Stimulated activated naive CD4-positive, alpha-beta T cell treated with Interleukin-2 at 50 U/mL for 16 hours (primary cell): Measurements from ENCODE around the gene HTRA3.

ENCODE experiments used
- DNase-seq: peaks from one replicate; lab custom pipeline; 2025; lab: John Stamatoyannopoulos, UW

The HTRA3 gene

DNA sequence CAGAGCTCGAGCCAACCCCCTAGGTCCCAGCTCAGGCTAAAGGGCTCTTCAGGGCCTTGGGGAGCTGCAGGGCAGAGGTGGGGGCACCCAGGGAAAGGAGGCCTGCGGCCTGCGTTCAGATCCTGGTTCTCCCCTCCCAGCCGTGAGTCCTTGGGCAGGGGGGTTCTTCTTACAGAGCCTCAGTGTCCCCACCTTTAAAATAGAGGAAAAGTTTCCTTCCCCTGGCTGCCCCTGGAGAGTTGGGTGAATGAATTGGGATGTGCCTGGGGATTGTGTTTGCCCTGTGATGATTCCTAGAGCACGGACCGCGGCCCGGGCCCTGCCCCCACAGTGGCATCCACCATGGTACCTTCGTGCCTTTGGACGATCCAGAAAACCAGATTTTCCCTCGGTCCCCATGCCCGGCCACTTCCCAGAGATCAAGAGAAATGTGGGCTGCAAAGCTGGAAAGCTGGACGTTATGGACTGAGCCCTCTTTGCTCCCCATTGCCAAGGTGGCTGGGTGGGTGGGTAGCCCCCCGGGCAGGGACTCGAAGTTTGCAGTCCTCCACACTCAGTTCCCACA, 11.4 kb downstream of the HTRA3 start:
- DNase-seq: no peak

DNA sequence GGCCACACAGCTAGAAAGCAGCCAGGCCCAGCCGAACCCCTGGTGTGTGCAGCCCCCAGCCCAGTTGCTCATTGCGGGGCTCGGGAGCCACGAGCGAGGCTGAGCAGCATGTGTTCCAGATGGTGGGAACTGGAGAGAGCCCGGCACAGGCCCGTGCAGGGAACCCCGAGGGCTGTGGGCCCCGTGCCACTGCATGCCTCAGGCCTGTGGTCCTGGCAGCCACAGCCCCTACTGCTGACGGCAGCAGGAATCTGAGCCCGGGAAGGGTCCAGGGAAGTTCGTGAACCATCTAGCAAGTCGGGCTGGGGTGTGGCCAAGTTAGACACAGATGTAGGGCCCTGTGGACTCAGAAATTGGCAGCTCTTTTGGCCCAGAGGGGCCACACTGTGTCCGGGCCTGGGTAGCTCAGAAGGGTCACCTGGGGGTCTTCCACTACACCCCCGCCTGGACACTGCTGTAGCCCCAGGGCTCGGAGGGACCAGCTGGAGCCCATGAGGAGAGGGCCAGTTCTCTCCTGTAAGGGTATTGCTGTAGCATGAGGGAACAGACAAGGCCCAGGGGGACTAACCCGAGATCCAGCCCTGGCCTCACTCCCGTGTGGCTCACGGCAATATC, 12.1 kb downstream of the HTRA3 start:
- no peak for DNase-seq

DNA sequence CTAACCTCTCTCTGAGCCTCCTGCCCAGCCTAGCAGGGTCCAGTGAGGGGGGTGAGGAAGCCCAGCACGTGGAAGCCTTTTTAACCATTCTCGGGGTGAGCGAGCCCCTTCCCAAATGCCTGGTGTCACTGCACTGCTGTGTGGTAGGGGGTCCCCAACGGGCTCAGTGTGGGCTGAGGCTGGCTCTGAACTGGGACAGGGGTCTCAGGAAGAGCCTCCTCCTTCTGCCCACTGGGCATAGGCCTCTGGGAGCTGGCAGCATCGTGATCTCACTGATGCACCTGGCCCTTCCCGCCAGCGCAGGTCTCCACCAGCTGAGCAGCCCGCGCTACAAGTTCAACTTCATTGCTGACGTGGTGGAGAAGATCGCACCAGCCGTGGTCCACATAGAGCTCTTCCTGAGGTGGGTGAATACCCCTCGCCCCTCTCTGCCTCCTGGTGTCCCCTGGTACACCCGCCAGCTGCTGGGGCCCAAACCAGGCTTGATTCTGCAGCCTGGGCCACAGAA, 12.6 kb downstream of the HTRA3 start:
- DNase-seq: no peak

DNA sequence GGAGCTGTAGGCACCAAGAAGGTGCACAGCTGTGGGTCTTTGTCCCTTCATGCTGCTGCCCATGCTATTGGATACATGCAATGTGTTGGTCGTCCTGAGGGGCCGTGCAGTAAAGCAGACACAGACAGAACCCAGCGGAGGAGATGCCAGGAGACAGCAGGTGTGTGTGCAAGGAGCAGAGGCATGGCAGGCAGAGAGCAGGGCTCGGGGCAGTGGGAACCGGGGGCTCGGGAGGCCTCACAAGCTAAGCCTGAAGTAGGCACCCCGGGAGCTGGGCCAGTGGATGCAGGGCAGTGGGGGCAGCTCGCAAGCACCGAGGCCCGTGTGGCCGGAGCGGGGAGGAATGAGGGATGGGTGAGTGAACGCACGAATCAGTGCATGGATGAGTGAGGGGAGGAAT, 13.2 kb downstream of the HTRA3 start:
- no peak for DNase-seq

DNA sequence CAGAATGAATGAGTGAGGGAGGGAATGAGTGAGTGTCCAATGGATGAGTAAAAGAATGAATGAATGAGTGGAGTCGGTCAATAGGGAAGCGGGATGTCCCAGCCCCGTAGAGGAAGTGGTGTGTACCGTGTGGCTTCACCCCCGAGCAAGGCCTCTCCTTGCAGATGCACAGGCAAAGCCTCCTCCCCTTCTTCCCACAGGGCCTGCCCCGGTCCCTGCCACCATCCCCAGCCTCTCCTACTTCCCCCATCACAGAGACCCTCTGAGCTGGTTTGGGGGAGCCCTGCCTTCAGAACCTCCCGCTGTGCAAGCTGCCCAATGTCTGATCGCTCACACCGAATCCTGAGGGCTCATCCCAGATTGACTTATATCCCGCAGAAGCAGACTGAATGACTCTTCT, 13.6 kb downstream of the HTRA3 start:
- no peak for DNase-seq

DNA sequence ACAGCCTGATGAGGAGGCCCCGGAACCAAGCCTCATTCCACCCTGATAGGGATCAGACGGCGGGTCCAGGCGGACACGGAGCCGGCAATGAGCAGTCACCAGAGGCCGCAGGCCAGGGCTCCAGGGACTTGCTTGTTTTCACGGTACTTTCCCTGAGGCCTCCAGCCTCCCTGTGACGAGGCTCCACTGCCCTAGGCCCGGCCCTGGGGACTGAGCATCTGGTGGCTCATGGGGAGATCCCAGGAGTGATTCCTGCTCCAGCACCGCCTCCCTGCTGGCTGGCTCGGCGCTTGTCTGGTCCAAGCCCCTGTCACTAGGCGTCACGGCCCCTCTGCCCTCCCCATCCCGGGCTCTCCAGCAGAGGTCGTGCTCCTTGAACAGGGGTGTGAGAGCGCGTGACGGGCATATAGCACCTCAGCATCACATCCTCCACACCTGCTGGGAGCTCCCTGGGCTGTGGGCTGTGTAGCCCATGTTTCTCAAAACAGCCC, 14.1 kb downstream of the HTRA3 start:
- DNase-seq: no peak

DNA sequence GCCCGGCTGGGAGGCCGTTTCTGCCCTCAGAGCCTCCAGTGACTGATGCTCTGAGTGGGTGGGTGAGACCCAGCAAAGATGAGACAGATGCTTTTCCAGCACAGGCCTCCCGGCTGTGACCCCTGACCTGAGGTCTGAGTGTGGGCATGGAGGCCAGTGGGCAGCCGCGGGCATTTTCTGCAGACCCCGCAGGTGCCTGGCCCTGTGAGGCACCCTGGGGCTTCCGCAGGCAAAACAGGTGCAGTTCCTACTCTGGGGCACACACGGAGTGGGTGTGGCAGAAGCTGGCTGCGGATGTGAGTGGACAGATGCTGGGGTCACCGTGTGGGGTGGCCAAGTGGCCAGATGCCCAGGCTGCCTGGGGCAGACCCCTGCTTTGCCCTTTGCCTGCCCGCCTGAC, 14.8 kb downstream of the HTRA3 start:
- DNase-seq: no peak

DNA sequence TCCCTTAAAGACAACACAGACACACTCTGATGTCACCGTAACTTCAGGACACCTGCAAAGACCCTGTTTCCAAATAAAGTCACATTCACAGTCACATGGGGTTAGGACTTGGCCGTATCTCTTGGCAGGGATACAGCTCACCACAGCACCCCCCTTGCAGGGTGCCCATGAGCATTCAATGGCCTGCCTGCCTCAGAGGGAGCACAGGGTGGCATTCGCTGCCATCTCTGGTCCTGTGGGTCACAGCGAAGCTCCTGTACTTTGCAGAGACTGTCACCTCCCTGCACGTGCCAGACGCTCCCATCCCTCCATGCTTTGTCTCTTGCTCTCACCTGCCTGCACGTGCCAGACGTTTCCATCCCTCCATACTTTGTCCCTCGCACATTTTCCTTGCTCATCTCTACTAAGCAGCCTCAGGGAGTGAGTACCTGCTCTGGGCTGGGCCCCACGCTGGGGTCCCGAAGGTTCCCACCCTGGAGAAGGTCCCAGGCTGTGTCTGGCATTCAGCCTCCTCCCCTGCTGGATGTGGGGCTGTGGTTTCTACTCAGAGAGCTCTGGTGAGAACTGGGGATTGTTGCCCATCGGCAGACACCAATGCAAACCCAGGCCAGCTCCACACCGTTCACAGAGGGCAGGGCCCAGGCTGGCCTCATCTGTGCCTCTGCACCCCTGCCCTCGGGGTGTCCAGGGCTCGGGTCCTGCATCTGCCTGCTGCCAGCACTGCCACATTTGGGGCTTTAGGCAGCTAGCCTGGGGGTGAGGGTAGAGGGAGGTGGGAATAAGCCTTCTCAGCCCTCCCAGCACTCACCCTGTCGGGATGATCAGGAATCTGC, 15.8 kb downstream of the HTRA3 start:
- DNase-seq: no peak

DNA sequence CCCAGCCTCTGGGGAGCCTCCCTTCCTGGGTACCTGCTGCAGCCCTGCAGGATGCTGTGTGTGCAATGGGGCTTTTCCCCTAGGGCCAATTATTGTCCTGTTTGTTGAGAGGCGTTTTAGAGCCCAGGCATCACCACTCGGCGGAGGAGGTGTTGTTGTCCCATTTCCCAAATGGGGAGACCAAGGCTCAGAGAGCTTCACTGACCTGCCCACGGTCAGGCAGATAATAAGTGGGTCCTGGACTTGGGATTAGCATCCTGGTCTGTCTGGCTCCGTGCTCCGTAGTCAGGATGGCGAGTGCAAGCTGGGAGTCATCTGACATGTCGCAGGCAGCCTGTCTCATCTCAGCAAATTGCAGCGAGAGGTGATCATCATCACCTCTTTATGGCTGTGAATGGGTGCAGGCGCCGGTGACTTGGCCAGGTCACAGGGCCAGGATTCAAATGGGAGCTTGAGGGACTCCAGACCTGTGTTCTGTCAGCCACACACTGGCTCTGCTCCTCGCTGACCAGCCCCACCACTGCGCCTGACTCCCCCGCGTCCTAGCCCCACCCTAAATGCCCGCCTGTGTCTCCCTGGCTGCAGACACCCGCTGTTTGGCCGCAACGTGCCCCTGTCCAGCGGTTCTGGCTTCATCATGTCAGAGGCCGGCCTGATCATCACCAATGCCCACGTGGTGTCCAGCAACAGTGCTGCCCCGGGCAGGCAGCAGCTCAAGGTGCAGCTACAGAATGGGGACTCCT, 16.6 kb downstream of the HTRA3 start:
- no peak for DNase-seq

DNA sequence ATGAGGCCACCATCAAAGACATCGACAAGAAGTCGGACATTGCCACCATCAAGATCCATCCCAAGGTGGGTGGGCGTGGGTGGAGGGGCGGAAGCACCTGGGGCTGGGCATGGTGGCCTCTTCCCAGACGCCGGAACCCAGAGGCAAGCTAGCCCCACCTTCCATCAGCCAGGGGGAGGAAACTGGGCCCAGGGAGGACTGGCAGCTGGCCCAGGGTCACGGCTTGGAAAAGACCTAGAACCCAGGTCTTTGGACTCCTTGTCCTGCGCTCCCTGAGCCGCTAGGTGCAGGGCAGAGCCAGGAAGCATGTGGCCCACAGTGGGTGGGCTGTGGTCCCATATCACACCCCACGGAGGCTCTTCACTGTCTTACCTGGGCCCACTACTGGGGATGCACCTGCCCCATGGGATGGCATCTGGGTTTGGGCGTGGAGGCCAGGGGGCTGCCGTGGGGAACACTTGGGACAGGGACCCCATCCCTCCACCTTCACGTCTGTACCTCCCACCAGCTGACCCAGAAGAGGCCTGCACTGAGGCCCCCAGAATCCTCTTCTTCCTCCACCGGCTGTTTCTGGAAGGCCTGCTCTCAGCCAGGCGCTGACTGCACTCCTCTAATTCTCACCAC, 17.3 kb downstream of the HTRA3 start:
- no peak for DNase-seq

DNA sequence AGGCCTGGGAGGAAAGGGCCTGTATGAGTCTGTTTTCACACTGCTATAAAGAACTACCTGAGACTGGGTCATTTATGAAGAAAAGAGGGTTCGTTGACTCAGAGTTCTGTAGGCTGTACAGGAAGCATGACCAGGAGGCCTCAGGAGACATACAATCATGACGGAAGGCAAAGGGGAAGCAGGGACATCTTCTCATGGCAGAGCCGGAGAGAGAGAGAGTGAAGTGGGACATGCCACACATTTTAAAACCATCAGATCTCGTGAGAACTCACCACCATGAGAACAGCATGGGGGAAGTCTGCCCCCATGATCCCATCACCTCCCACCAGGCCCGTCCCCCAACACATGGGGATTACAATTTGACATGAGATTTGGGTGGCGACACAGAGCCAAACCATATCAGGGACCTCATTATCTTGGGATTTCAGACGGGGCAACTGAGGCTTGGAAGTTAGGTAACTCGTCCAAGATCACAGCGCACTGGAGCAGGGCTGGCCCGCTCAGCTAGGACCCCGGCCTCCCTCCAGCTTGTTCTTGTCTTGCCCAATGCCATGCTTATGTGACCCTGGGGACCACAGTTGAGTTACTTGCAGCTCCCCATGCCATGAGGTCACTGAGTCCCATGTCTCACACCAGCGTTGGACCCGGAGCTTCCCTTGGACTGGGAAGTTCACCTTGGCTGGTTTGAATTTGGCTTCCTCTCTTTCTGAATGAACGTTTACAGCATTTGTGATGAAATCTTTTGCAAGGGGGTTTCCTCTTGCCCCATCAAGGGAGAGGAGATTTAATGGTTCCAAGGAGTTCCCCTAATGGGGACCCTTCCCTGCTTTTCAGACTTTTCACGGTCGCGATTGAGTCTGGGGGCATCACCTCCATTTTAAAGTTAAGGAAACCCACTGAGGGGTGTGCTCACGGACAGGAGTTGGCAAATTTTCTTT, 18.1 kb downstream of the HTRA3 start:
- DNase-seq: no peak

DNA sequence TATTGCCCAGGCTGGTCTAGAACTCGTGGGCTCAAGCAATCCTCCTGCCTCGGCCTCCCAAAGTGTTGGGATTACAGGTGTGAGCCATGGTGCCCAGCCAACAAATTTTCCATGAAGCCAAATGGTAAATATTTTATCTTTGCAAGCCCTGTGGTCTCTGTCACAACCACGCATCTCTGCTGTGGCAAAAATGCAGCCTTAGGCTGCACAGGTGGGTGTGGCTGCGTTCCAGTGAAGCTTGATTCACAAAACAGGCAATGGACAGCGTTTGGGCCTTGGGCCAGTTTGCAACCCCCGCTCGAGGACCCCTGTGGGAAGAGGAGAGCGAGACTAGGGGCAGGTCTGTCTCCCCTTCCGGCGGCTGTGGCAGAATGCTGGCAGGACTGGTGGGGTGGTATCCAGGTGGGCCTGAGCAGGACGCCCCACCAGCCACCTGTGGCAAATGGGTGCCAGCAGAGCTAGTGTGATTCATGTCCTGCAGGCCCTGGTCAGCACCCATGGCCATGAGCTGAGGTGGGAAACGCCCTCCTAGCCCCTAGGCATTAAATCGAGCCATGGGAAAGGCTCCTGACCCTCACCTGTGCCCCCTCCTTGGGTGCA, 19.7 kb downstream of the HTRA3 start:
- no peak for DNase-seq

DNA sequence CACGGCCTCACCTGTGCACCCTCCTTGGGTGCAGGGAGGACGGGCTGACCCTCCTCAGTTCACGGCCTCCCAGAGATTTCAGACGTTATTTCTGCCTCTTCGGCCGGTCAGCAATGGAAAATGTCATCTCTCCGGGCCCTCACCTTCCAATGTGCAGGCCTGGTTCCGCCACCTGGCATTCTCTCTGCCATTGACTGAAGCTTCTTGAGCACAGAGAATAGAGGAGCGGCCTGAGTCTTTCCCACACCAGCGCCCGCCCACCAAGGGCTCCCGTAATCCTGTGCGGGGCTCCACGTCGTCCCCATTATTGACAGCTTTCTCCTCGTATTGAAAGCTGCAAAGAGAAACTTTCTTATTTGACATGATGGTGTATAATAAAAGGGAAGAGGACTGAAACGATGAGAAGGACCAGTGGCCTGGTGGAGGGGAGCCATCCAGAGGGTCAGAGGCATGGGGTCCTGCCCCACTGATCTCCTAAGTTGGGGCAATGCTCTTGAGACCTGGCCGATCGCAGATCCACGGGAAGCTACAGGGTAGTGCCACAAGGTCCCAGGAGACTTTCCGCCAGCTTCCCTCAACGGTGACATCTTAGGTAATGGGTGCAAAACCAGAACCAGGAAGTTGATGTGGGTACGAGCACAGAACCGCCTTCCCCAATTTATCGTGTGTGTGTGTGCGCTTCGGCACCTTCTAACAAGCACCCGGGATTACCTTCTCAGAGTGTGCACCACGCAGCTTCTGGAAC, 20.6 kb downstream of the HTRA3 start:
- no peak for DNase-seq

DNA sequence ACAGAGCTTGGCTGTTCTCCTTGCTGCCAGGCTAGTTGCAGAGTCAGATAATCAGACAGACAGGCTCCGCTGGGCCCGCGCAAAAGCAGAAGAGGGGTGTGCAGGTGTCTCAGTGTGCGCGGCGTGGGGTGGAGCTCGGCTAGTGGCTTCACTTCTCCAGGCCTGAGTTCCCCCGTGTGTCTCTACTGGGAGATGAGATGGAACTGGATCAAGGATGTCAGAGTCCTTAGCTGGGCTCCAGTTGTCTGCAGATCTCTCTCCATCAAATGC, 21.1 kb downstream of the HTRA3 start:
- no peak for DNase-seq

DNA sequence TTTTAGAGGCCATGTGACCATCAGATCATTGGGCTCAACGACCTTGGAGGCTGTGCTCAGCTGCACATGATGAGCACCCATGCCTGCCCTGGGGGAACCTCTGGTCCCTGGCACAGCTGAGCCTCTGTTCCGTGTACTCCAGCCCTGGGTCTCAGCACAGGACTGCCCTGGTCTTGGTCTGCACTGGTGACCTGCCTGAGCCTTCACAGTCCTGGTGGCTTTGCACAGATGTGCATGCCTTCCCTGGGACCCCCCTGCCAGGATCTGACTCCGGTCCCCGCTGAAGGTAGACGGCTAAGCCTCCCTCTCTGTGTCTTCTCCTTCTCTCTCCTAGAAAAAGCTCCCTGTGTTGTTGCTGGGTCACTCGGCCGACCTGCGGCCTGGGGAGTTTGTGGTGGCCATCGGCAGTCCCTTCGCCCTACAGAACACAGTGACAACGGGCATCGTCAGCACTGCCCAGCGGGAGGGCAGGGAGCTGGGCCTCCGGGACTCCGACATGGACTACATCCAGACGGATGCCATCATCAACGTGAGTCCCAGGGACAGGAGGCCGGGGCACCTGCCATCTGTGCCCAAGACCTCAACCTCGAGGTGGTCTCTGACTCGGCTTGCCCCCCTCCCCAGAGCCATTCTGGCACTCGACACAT, 21.6 kb downstream of the HTRA3 start:
- DNase-seq: no peak

DNA sequence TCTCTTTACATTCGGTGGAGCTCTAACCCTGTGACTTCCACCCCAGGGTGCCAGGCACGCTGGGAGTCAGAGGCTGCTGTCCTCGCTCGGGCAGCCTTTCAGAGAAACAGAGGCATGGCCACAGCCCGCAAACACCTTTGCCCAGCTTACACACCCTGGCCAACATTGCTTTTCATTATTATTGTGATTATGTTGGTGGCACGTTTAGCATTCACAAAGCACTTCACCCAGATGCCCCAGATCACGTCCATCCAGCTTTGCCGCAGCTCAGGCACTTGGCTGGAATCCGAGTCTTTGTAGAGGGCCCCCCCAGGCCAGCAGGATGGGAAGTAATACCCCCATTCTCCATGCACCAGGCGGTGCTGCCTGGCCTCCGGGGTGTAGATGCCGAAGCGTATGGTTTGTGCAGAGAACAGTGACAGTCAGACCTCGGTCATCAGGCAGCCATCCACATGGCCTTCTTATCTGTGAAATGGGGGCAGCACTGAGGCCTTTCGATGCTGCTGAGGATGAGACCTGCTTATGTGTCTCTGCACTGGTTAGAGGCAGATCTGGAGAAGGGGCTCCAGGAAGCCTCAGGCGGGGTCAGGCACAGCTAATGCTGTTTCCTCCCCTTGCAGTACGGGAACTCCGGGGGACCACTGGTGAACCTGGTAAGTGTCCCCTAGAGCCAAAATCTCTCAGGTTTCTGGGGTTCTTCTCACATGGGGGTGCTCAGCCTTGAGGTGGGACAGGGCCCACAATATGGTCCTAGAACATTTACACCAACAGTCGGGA, 22.3 kb downstream of the HTRA3 start:
- no peak for DNase-seq

DNA sequence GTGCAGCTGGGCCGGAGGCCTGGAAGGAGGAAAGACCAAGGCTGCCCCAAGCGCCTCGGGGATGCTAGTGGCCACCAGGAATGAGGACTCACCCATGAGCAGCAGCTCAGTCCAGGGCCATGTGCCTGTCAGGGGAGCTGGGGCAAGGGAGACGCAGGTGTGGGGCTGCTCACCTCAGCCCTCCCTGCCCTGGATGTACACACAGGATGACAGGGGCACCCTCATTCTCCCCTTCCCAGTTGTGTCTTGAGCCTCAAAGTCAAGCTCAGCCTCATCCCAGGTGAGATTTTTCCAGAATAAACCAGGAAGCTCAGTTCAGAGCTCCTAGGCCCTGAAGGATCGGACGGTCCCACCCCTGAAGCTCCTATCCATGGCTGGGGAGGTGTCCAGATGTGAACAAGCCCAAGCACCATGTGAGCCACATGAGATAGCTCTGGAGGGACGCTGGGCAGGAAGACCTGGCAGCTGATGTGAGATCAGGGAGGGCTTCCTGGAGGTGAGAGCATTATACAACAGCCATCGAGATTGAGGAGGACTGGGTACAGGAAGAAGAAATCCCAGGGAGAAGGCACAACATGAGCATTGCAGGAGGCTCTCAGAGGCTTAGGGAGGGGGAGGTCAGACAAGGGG, 23.0 kb downstream of the HTRA3 start:
- no peak for DNase-seq
